GM18498 (cell line): ENCODE measurements around the gene MEG3.

ENCODE experiments used
- ATAC-seq: cut with Tn5 transposase; IDR thresholded peaks from one replicate; pipeline ENCODE4 v1.9.1; 2021; ENCODE audit warnings: mild to moderate bottlenecking, moderate library complexity; ENCODE audit not compliant: unreplicated experiment

The MEG3 gene

DNA sequence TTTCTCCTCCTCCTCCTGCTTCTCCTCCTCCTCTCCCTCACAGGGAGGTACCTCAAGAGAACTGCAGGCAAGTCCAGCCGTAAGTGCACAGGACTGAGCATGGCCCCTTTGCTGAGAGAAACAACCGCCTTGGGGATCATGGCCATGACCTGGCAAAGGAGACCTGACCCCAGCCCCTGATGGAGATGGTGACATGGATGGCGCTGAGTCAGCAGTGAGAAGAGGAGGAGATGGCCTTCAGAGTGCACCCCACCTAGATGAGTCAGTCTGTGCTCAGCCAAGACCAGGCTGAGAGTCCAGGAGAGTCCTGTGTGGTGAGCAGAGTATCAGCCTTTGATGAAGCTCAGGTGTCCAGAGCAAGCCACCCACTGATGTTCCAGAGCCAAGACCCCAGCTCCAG, 36.4 kb downstream of the MEG3 start:
- no peak for ATAC-seq

DNA sequence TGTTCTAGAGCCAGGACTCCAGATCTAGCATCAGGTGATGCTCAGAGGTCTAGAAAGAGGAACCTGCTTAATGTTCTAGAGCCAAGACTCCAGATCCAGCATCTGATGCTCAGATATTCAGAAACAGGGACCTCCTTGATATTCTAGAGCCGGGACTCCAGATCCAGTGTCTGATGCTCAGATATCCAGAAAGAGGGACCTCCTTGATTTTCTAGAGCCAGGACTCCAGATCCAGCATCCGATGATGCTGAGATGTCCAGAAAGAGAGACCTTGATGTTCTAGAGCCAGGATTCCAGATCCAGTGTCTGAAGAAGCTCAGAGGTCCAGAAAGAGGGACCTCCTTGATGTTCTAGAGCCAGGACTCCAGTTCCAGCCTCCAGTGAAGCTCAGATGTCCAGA, 36.9 kb downstream of the MEG3 start:
- ATAC-seq = no peak

DNA sequence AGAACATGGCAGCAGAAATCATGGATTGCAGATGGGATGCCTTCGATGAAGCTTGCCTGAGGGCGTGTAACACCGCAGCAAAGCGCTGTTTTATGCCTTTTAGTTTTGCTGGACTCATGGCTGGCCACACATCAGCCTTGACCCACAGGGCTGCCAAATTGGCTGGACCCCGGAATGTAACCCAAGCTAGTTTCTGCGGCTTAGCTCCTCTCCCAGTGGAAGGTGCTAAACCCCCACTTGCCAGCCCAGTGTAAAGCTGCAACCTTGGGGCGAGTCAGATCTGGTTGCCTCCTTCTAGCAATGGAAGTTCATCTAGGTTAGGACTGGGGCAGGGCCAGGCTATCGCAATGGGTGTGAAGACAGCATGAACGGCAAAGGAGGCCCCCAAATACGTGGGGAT, 38.3 kb downstream of the MEG3 start:
- no peak for ATAC-seq

DNA sequence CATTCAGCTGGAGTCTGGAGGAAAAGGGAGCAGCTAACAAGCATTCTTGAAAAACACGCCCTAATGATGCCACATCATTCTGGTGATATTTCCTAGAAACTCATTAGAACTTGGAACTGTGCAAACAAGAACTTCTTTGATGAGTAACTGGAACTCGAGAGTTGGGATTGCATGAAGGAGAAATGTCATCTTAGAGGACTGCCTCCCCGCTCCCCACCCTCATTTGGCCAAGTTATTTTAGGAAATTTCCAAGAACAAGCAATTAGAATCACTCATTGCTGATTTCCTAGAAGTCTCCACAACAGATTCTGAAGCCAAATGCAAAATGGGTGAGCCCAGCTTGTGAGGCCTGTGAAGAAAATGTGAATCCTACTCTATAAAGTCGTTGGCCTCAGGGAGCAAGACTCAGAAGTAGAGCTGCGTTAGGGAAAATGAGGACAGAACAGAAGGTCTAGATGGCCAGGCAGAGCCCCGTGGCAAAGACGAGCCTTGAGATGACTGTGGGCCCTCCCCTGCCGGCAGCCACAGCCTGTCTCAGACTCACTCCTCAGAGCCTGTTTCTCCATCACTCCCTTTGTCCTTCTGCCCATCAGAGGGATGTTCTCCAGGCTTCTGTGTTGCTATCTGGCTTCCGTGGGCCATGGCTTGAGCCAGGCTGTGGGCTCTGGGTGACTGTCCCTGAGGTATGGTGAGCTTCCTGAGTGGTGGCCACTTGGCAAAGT, 39.2 kb downstream of the MEG3 start:
- no peak for ATAC-seq

DNA sequence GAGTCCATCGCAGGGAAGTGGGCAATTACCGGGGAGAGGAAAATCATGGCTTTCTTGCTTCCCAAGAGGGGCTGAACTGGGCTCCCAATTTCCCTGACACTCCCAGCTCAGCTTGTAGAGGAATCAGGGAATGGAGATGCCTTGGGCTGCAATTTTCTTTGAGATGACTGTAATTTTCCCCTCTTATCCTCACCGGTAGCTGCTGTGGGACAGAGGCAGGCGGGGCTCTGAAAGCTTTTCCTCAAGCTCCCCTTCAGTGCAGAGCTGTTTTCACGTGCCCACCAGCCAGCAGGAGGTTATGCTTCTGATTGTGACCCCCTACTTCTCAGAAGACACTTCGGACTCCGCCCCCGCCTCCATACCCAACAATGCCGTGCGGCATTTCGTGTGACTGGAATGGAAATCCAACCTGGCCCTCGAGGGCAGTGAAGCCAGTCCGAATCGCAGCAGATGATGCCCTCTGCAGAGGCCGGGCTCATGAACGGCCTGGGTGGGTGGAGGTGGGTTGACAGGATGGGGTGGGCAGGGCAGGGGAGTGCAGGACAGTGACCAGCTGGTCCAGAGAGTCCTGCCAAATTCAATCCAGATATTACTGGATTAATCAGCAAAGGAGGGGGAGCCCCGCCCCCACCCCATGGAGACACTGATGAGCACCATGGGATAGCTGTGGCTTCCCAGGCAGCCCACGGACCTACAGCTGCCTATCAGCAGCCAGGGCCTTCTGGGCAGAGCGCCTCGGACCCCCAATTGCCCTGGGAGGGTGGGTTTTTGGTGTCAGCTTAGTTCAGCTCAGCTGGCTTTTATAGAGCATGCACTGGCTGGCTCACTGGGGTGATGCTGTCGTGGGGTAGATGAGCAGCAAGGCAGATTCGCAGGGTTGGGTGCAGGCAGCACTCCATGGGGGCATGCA, 40.0 kb downstream of the MEG3 start:
- ATAC-seq = no peak

DNA sequence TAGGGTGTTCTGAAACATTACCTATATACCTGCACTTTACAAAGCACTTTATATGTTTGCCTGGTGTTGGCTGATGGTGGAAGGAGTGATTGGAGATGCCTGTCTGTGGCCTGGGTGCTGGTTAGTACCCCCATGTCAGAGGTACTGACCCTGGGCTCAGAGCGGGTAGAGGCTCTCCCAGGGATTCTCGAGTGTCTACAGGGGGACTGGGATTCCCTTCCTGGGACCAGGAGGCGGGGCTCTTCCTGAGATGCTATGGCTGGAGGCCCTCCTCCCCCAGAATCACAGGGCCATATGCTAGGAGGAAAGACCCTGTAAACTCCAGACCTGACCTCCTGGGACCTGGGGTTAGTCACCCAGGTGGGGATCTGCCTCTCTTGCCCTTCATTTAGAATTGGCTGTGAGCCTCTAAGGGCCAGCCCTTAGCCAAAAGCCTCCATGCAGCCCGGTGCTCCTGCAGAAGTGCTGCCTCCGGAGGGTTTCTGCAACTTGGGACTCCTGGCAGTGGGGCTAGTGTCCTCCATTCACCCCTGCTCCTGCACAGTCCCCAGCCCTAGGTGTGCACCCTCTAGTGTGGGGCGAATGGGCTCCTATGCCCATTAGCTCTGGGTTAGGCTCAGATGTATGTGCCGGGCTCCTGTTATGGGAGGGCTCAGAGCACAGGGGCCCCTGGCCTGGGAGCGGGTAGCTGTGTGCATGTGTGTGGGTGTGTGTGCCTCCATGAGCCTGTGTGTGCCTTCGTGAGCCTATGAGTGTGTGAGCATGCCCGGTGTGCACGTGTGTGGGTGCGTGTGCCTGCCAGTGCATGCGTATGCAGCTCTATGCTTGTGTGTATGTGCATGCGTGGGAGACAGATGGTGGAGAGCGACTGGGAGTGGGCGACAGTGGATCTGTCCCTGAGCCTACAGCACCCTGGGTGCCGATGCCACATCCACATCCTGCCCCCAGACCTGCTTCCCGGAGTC, 41.0 kb downstream of the MEG3 start:
- no peak for ATAC-seq

DNA sequence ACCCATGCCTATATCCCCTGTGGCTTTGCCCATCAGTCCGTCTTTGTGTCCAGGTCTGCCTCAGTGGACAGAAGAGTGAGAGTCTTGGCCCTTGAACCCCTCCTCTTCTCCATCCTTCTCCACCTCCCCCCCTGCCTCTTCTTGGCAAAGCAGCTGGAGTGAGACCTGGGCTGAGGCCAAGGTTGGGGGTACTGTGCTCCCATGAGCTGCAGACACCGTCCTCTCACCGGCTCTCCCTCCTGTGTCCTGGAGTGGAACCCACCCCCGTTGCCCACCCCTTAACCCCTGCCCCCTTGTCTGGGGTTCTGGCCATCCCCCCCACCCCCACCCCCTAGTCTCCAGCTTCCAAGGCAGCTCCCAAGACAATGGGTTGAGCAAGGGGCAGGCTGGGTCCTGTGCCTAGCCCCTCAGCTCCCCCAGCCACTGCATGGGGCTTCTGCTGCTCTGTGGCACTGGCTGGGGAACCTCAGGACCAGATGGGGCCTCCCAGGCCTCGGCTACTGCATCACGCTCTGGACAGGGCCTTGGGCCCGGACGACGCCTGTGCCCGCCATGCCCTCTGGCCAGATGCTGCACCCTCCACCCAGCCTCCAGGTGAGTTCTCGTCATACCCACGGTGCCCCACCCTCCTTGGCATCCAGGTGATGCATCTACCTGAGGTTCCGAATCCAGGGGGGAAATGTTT, 41.9 kb downstream of the MEG3 start:
- no peak for ATAC-seq

DNA sequence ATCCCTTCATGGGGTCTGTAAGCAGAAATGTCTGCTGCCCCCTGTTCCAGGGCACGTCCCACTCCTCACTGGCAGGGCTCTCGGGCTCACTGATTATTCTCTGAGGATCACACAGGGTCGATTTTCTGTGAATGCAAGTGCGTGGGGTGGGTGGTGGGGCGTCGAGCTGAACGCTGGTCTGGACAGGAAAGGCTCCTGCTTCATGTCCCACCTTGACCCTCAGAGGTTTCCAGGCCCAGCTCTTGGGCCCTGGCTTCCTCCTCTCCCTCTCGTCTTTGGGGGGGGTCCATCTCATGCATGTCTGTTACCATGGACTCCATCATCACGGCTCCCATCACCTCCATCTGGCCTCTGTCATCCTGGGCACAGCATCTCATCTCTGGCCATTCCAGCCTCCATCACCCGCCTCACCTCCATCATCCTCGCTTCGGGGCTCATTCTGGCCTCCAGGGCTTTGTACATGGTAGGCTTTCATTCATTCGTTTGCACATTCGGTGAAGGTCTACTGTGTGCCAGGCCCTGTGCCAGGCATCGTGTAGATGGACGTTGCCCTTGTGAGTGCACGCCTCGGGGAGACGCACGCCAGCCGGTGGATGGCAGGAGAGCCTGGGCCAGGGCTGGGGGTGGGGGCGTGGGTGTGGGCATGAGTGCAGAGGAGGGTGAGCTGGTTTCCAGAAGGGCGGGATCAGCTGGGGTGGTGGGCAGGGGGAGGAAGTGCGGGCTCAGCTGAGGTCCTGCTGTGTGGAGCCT, 42.9 kb downstream of the MEG3 start:
- ATAC-seq = no peak

DNA sequence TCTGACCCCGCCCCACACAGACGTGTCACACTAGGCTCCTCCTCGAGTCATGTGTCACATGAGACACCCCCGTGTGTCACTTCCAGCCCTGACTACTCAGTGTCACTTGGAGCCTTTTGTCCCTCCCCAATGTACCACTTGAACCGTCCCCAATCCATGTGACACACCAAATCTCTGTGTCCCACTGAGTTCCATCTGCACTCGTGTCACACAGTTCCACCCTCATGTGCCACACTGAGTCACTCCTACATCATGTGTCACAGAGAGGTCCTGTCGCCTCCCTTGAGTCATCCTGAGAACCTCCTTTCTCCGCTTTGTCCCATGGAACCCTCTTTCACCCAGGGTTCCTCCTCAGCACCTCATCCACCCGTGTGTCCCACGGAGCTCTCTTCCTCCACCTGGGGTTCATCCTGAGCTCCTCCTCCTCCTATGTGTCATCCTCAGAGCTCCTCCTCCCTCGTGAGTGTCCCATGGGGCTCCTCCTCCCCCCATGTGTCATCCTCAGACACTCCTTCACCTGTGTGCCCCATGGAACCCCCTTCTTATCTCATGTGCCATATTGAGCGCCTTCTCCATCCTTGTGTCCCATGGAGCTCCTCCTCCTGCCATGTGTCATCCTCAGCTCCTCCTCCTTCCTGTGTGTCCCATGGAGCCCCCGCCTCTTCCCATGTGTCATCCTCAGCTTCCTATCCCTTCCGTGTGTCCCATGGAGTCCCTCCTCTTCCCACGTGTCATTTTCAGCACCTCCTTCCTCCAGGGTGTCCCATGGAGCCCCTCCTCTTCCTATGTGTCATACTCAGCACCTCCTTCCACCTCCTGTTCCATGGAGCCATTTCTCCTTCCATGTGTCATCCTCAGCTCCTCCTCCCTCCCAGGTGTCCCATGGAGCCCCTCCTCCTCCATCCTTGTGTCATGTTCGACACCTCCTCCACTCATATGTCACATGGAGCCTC, 45.6 kb downstream of the MEG3 start:
- ATAC-seq = no peak

DNA sequence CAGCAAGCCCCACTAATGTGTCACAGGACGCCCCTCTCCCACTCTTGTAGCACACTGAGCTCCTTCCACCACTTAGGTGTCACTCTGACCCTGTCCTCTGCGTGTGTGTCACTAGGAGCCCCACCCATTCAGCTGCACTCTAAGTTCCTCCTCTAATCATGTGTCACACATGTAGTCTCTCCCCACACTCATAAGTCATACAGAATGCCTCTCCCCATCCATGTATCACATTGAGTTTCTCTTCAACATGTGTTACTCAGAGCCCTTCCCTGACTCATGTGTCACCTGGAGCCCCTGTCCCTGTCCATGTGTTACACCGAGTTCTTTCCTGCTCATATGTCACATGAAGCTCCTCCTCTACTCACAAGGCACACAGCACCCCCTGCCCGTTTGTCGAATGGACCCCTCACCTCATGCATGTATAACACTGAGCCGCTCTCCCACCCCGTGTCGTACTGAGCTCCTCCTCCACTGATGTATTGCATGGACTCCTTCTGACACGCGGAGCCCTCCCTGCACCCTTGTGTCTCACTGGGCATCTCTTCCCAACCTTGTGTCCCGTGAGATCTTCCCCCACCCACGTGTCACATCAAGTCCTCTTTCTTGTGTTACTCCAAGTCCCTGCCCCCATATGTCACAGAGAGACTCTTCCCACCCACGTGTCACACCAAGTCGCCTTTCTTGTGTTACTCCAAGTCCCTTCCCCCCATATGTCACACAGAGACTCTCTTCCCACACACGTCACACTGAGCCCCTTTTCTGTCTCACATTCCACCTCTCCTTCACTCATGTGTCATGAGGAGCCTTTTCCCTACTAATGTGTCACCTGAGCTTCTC, 46.6 kb downstream of the MEG3 start:
- no peak for ATAC-seq

DNA sequence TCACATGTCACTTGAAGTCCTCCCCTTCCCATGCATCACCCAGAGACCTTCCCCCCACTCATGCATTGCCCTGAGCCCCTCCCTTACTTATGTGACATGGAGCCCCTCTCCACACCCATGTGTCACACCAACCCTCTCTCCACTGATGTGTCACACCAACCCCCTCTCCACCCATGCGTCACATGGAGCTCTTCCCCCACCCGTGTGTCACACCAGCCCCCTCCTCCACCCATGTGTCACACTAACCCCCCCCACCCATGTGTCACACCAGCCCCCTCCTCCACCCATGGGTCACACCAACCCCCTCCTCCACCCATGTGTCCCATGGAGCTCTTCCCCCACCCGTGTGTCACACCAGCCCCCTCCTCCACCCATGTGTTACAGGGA, 47.2 kb downstream of the MEG3 start:
- no peak for ATAC-seq

DNA sequence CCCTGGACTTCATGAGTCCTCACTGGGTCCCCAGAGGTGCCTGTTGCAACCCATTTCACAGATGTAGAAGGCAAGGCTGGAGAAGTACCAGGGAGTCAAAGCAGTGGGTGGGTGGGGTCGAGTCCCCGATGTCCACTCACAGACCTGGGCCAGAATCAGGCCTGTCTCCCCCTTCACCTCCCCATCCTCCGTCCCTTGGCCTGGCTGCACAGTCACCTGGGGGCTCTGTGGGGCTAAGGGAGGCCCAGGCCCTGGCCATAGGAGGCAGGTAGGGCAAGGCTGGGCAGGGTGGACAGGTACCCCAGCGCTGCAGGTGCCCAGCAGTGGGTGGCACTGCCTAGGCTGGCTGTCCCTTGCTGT, 48.1 kb downstream of the MEG3 start:
- no peak for ATAC-seq

DNA sequence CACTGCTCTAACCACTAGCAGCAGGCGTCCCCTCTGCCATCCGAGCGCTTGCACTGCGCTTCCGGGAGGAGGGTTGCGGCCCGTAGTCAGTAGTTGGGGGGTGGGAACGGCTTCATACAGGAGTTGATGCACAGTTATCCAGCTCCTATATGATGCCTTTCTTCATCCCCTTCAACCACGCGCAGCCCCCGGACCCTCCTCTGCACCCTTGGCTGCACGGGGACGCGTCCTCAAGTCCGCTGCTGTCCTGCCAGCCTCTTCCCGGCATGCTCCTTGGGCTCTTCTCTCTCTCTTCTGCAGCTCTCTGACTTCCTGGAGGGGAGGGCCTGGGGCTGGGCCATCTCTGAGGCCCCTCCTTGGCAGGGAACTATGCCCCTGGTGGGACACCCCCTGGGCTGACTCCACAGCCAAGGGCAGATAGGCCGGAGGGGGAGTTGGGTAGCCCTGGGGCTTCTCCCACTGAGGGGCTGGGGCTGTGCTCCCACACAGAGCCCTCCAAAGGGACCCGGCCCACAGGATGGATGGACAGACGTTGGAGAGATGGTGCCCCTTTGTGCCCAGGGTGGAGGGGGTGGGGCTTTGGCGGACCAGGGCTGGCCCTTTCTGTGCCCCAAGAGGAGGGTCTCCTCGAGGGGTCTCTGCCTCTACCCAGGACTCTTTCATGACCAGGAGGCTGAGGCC, 48.6 kb downstream of the MEG3 start:
- no peak for ATAC-seq

DNA sequence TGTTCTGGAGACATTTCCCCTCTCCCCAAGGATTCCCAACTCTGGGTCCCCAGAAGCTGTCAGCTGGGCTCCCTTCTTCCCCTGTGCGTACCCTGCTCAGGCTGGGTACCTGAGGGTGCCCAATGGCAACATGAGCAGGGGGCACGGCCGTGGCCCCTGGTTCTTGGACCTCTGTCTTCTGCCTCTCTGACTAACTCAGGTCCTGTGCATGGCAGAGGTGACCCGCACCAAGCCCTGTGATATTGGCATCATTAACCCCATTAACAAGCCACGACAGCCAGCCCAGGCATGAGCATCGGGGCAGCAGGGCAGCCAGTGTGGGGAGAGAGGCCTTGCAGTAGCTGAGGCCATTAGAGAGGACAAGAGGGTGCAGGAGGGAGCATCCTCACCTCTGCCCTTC, 49.2 kb downstream of the MEG3 start:
- ATAC-seq = no peak

DNA sequence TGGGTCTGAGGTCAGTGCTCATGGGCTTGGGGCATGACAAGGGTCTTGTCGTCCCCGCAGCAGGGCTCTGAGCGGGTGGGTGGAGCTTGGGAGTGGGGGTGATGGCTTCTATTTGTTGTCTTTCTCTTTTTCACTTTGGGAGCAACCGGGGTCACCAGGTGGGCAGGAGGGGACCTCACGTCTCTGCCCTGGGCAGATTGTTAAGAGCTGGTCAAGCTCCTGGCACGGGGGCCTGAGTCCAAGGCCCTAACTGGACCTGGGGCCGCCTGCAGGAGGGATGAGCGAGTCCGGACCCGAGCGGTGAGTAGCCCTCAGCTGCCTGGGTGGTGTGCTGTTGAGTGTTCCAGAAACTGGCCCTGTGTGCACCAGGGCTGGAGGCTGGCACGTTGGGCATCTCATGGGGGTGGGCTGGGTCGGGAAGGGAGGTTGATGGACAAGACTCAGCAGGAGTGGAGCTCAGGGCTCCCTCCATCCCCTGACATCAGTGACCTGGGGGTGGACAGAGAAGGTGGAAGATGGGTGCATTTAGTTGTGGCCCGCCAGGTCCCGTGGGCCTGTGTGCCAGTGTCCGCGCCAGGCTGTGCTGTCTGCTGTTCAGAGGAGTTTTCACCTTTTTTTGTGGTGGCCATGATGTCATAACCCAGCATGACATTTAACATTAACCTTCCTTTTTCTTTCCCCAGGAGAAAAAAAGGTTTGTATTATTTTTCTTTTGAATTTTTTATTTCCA, 50.1 kb downstream of the MEG3 start:
- ATAC-seq = no peak

DNA sequence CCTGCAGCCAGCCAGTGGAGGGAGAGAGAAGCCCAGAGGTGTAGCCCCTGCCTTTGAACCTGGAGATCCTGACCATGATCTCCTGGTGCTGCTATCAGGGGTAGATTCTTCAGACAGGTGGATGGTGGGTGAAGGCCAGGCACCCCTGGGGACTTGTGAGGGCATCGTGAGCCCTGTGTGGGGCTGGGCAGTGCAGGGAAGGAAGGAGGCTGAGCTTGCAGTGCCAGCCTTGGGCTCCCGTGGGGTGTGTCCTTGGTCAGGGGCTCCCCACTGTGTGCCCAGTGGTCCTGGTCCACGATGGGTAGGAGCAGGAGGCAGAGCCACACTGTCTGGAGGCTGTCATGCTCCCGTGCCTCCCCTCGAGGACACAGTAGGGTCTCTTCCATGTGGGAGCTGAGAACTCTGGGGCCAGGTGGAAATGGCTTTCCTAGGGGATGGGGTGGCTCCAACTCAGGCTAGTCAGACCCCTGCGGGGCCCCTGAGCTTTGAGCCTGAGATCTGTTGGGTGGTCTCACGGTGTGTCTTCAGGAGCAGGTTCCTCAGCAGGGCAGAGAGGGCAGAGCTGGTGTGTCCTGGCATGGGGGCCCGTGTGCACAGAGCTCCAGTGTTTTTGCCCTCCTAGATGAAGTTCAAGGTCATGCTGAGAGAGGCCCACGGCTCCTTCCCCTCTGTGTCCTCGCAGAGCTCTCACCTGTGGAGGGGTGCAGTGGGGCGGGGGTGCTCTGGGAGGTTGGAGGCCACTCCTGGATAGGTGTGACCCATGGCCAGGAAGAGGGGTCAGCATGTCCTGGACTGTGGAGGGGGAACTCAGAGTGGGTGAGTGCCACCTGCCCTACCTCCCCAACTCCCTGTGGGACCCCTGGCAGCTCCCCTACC, 52.6 kb downstream of the MEG3 start:
- ATAC-seq = no peak
